ENCODE results near the gene GPR33. TPM values are rescaled to one million over a fixed set of nuclear protein-coding genes. Genes with fewer than 3 reads are reported as not detected.

The GPR33 gene
- total and polyA plus RNA-seq, 2 of the 8 experiments (the other 6 are each of a cell fraction or from before 2014, with no cell fraction given), result not detected

DNA sequence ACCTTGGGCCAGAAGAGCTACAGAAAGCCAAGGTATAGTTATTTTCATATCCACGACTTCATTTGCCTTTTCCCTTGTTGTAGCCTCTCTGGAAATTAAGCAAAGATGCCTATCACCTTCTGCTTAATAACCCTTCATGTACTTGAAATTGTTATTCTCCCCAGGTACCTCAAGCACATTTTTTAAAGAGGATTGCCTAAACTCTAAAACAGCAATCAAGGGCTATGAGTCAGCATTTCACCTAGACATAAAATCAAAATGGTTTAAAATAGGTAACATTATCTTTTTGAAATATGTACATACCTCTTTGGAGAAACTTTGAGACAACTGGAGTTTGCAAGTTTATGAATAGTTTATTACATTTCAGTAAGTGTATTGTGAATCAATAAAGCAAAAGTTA, 42.1 kb downstream of the GPR33 start:
- Histone ChIP-seq H3K56ac (replicated peaks; ENCODE audit: insufficient read length, low read depth, low read length) (no peak overlapping the region), H3K27ac (ENCODE audit: low read depth, low read length) (no peak overlapping the region), H3K4me2 (ENCODE audit: insufficient read depth in 1 of 2, low read depth in 2 of 2, low read length in 2 of 2) (no peak overlapping the region), H3K18ac (ENCODE audit: extremely low read depth, low read length) (no peak overlapping the region), H3K36me3 (ENCODE audit: control insufficient read depth in 2 of 4, insufficient read depth in 4 of 4, low read length in 3 of 4) (peaks cover 0 to 7% (median 0%) of the 10 kb centered on the region in 4 experiments; a peak in 1 of 8 replicates), H2BK15ac (ENCODE audit: low read length) (no peak overlapping the region), H2BK120ac (replicated peaks; ENCODE audit: low read depth, low read length) (no peak overlapping the region), H4K5ac (ENCODE audit: insufficient read length, low read depth, low read length) (no peak overlapping the region), H2BK20ac (ENCODE audit: low read length) (no peak overlapping the region), H3K23ac (ENCODE audit: insufficient read length) (no peak overlapping the region), H4K20me1 (replicated peaks in 1 of 2; ENCODE audit: control insufficient read depth in 1 of 2, insufficient read depth in 2 of 2, low read length in 2 of 2) (no peaks in the 10 kb centered on the region), H3K14ac (ENCODE audit: insufficient read length) (no peak overlapping the region), H4K91ac (replicated peaks; ENCODE audit: insufficient read length, low read length) (no peak overlapping the region), H3K23me2 (ENCODE audit: low read depth, low read length) (no peaks in the 10 kb centered on the region), H3K79me2 (ENCODE audit: control insufficient read depth in 1 of 2, insufficient read depth in 2 of 2, low read length in 2 of 2) (no peaks in the 10 kb centered on the region), H2AK5ac (ENCODE audit: low read depth, low read length) (no peak overlapping the region), H4K8ac (ENCODE audit: extremely low read depth, insufficient read depth, low read length) (no peak overlapping the region), H3K9ac (replicated peaks in 1 of 4; ENCODE audit: extremely low read depth in 1 of 4, low read depth in 3 of 4, low read length in 3 of 4) (no peak overlapping the region), H3K4ac (replicated peaks; ENCODE audit: insufficient read length, low read depth, low read length) (no peak overlapping the region), H3K79me1 (ENCODE audit: low read depth, low read length) (no peaks in the 10 kb centered on the region), H3K4me3 (ENCODE audit: extremely low read depth in 1 of 4, insufficient read depth in 2 of 4, low read depth in 3 of 4, low read length in 4 of 4) (no peak overlapping the region), H2BK5ac (ENCODE audit: low read depth, low read length) (no peak overlapping the region), H2BK12ac (ENCODE audit: low read depth, low read length) (no peak overlapping the region), H3K27me3 (replicated peaks in 1 of 4; ENCODE audit: control insufficient read depth in 3 of 4, extremely low read depth in 1 of 4, insufficient read depth in 3 of 4, low read length in 3 of 4) (peaks cover 0 to 1% (median 0%) of the 10 kb centered on the region in 4 experiments; a peak in 1 of 7 replicates), H3K9me3 (ENCODE audit: insufficient read depth in 2 of 2, low read depth in 1 of 2, low read length in 1 of 2) (no peaks in the 10 kb centered on the region), H2AFZ (ENCODE audit: low read length) (no peak overlapping the region), H3K4me1 (replicated peaks in 1 of 4; ENCODE audit: control insufficient read depth in 3 of 4, insufficient read depth in 4 of 4, low read length in 3 of 4) (no peaks in the 10 kb centered on the region)
- 94% methylated on average over 1 of the region's 1 CpG; no CpG with 5 or more reads in 1 of the 2 experiments for WGBS, 2 experiments (ENCODE audit: extremely low coverage in 1 of 2, insufficient coverage in 1 of 2, insufficient read length in 1 of 2, insufficient replicate concordance in 2 of 2, low coverage in 1 of 2, low lambda C conversion rate in 2 of 2, missing lambda C conversion rate in 1 of 2)
- ChIA-PET POLR2A (ENCODE audit: partially characterized antibody) (no interaction called here), CTCF (ENCODE audit: partially characterized antibody) (interaction anchor here (0.6 to 0.7 kb wide), 2 partner anchors 472 to 1366 kb away, joined by 3 to 4 read pairs; no protein-coding TSS in a partner anchor)
- DNase-seq (ENCODE audit: low read depth in 1 of 2, low spot score in 2 of 2) (no peak), FAIRE-seq (no peak)
- no peak for TF ChIP-seq CBX8 (IDR thresholded peaks at IDR 0.05; ENCODE audit: borderline replicate concordance, low read depth, low read length)
- TF ChIP-seq EZH2 (IDR thresholded peaks at IDR 0.05; ENCODE audit: low read depth, low read length, severe bottlenecking), result no peak
- no peak for TF ChIP-seq BRCA1 (IDR thresholded peaks at IDR 0.05; ENCODE audit: low read depth, low read length)
- no peak for TF ChIP-seq SRF (IDR thresholded peaks at IDR 0.05; ENCODE audit: low read depth, low read length)
- TF ChIP-seq YY1 (IDR thresholded peaks at IDR 0.05; ENCODE audit: low read depth, low read length), result no peak

Data from H1 (cell line).